Heart right ventricle (tissue), 16 donors: ENCODE data around the gene ASAP2. TPM values are rescaled to one million over a fixed set of nuclear protein-coding genes. Genes with fewer than 3 reads are reported as not detected.
A peak's percentile ranks its signal among the peaks of the same experiment; 100 is the strongest.

Experiments used
- ATAC-seq, 8 donors: fragments of 200-7000 bp; cut with Tn5 transposase; one replicate each; pipeline ENCODE4 v1.9.1; 2020; ENCODE audit warnings: mild to moderate bottlenecking in 8 of 8, moderate library complexity in 8 of 8, moderate number of reproducible peaks in 1 of 8
- DNase-seq, 2 donors: peaks; one replicate each; pipeline ENCODE4 v3.0.0-alpha.2; 2020
- H3K27ac ChIP-seq, 10 donors: fragments of 200-600 bp; sonication (generic) in 2 of 10; one replicate each; pipeline versions ENCODE4 v1.5.0 to v1.8.0; 2020 to 2022; ENCODE audit warnings: mild to moderate bottlenecking in 3 of 10
- H3K27me3 ChIP-seq, 7 donors: fragments of 200-600 bp; one replicate each; pipeline ENCODE4 v1.8.0; 2021 to 2022; ENCODE audit warnings: mild to moderate bottlenecking in 2 of 7
- H3K36me3 ChIP-seq, 9 donors: fragments of 200-600 bp; sonication (generic) in 1 of 9; one replicate each; pipeline versions ENCODE4 v1.5.0 to v1.8.0; 2020 to 2022; ENCODE audit warnings: mild to moderate bottlenecking in 2 of 9
- H3K4me1 ChIP-seq, 9 donors: fragments of 200-600 bp; sonication (generic) in 1 of 9; one replicate each; pipeline versions ENCODE4 v1.5.0 to v1.8.0; 2020 to 2022; ENCODE audit warnings: mild to moderate bottlenecking in 4 of 9
- H3K4me3 ChIP-seq, 10 donors: fragments of 200-600 bp; sonication (generic) in 2 of 10; one replicate each; pipeline versions ENCODE4 v1.5.0 to v1.8.0; 2020 to 2022; ENCODE audit warnings: mild to moderate bottlenecking in 7 of 10, moderate library complexity in 2 of 10
- H3K9me3 ChIP-seq, 11 donors: fragments of 200-600 bp in 10 of 11; sonication (generic) in 2 of 11; one replicate each; pipeline versions ENCODE4 v1.5.0 to v1.8.0; 2013 to 2022; ENCODE audit warnings: mild to moderate bottlenecking in 2 of 11, control low read depth in 1 of 11, moderate library complexity in 1 of 11
- WGBS, 2 donors: extraction: QIAGEN DNeasy Blood & Tissue Kit; methylation state at CpG; one replicate each; pipeline ENCODE4 v1.1.7; 2013; ENCODE audit warnings: inconsistent platforms in 1 of 2; 5-methylcytosine and 5-hydroxymethylcytosine counted together
- intact Hi-C, 10 donors: fragments of 100-400 bp; cut with DNase I; formaldehyde crosslinking; loops; one replicate each; pipeline versions ENCODE4 v1.11.1 to v1.14.2; 2022
- polyA plus RNA-seq, 2 donors: library from polyadenylated mRNA; stranded (reverse); fragments of 200-250 nt; gene quantifications; one replicate each; pipeline ENCODE4 v1.2.3, GENCODE V29; 2013
- total RNA-seq, 10 donors: library from RNA; stranded (reverse); fragmentation: NEBNext Ultra II Directional in 3 of 10; extraction: Animal tissue kit (Norgen Biotek cat#: 25700) in 3 of 10; gene quantifications; one replicate each; pipeline versions ENCODE4 v1.2.1 to v1.2.4, GENCODE V29; 2021 to 2023
- TF ChIP-seq, protein P1 (sequence below), 9 donors: fragments of 200-600 bp; sonication (generic) in 2 of 9; IDR thresholded peaks; one replicate each; pipeline versions ENCODE4 v1.5.0 to v1.8.0; 2021 to 2022; ENCODE audit warnings: antibody characterized with exemption in 9 of 9, mild to moderate bottlenecking in 5 of 9, moderate library complexity in 1 of 9
- donor health status: Arrhythmogenic right ventricular cardiomyopathy.
- donor health status: ischemic (EF 13 %, LVEDD 7.1; RV severe dilation, severe dysfunction).
- donor health status: healthy with polysubstance abuse.
- donor health status: DM: no; HTN: yes; CAD: no.
- donor health status: DM: no; HTN: no; CAD: no.
- donor health status: ischemic (EF 25% LVEDD 6.9; RV normal size, moderate dysfunction).
- donor health status: ischemic (EF 25% LVEDD 5.7; RV mildly dilated, moderate dysfunction).
- donor health status: healthy.
- donor health status: DM: yes; HTN: yes; CAD: no.
- donor health status: Ischemic cardiomyopathy.
- donor health status: ischemic (EF 35%, LVEDD 5.7; RV mildly dilated, moderate dysfunction).
- donor health status: nonischemic (EF 11% LVEDD 7.7; RV severe dilation, severe dysfunction).
- donor health status: DM: yes; HTN: yes; CAD: no.
- donor health status: PGD.
- donor health status: ischemic (EF 29% LVEDD 5.4; RV normal size, mild dysfunction).
- donor health status: nonischemic (EF 23%, LVEDD 6.1; RV moderate dilation, normal function).

Gene ASAP2
- total and polyA plus RNA-seq, 12 donors: 5.4 to 17.3 (median 11.8) TPM

DNA sequence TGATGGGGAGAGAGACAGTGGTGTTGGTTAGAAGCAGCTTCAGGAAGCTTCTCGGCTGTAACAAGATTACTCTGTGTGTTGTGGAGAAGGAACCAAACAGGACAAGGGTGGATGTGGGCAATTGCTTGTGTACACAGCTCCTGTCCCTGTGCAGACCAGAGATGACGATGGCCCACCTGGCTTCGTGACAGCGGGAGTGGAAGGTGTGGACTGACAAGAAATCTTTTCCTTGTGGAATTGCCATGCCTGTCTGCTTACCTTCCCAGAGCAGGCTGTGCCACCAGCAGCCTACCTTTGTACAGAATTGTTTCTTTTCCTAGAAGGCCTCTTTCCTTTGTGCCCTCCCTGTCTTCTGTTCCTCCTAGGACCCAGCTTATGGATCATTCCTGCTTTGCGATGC lies 122.9 kb downstream of the ASAP2 start:
- Histone ChIP-seq H3K4me1 (peaks cover 0 to 66% (median 35%) of the 10 kb centered on the region in 9 donors), H3K27ac (peak overlapping the region in 3 of 10 donors; percentile 27 to 41 (median 35)), H3K9me3 (no peaks in the 10 kb centered on the region), H3K36me3 (peaks cover 0 to 54% (median 0%) of the 10 kb centered on the region in 9 donors), H3K4me3 (no peak overlapping the region), H3K27me3 (no peaks in the 10 kb centered on the region)
- ATAC-seq: no peak
- no peak for DNase-seq
- TF ChIP-seq, protein P1, sequence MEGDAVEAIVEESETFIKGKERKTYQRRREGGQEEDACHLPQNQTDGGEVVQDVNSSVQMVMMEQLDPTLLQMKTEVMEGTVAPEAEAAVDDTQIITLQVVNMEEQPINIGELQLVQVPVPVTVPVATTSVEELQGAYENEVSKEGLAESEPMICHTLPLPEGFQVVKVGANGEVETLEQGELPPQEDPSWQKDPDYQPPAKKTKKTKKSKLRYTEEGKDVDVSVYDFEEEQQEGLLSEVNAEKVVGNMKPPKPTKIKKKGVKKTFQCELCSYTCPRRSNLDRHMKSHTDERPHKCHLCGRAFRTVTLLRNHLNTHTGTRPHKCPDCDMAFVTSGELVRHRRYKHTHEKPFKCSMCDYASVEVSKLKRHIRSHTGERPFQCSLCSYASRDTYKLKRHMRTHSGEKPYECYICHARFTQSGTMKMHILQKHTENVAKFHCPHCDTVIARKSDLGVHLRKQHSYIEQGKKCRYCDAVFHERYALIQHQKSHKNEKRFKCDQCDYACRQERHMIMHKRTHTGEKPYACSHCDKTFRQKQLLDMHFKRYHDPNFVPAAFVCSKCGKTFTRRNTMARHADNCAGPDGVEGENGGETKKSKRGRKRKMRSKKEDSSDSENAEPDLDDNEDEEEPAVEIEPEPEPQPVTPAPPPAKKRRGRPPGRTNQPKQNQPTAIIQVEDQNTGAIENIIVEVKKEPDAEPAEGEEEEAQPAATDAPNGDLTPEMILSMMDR (IDR thresholded peaks at IDR 0.05): no peak
- WGBS, 2 donors: 80 to 95% methylated on average over 5 of the region's 5 CpGs
- intact Hi-C loops: loop anchor here in 3 of 10 donors (5.0 to 10.0 kb wide), 3 partner anchors 65 to 132 kb away; no protein-coding TSS in a partner anchor

DNA sequence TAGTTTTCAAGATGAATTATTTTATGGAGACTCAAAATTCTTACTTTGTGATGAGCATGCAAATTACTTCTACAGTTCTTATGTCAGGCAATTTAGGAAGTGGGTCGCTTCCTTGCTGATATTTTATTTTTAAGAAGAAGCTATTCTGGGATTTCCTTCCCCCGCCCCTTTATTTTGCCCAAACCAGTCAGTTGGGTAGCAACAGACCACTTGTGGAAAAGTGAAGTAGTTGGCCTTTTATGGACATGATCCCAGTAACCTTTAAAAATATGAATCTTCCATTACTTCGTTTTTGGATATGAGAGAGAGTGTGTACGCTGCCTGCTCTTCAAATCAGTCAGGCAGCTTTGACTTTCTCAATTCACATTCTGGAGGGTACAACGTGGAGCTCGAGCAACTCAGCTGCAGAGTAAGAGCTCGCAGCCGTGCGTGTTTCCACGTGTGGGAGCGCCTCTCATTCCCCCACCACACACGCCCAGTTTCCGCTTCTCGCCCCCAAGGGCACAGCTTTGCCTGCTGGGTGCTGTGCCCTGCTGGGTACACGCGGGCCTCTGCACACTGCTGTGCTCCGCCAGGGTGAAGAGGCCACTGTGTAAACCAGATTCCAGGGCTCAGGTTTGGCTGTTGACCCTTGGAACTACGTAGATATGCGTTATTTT lies 124.1 kb downstream of the ASAP2 start:
- DNase-seq (no peak), ATAC-seq (peak in 5 of 8 donors; percentile 16 to 55 (median 29))
- H3K4me3 ChIP-seq: no peak overlapping the region
- H3K9me3 ChIP-seq: no peaks in the 10 kb centered on the region
- no peaks in the 10 kb centered on the region for H3K27me3 ChIP-seq
- peaks cover 0 to 66% (median 35%) of the 10 kb centered on the region in 9 donors for H3K4me1 ChIP-seq
- H3K27ac ChIP-seq: peak overlapping the region in 6 of 10 donors; percentile 18 to 49 (median 44)
- H3K36me3 ChIP-seq: peaks cover 0 to 57% (median 0%) of the 10 kb centered on the region in 9 donors
- intact Hi-C loops: loop anchor here in 5 of 10 donors (5.0 to 10.0 kb wide), 2 partner anchors 123 to 186 kb away; partner anchors contain the start of gene ASAP2 (in 5 of the 5)
- TF ChIP-seq, protein P1 (IDR thresholded peaks at IDR 0.05): no peak
- 69 to 70% methylated on average over 19 of the region's 19 CpGs for WGBS, 2 donors

DNA sequence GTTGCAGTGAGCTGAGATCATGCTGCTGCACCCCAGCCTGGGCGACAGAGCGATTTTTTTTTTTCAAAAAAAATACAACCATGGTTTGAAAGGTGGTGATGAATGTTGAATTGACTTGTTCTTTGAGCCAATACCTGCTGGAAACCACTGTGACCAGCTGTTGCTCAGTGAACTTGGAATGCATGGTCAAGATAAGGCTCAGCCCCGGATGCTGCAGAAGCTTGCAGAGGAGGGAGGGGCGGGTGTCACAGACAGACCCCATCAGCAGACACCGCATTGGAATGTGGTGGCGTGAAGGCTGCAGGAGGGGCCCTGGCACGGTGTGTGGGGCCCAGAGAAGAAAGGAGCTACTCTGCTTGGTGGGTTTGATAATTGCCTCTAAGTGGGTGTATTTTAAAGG lies 125.1 kb downstream of the ASAP2 start:
- no peak overlapping the region for H3K27ac ChIP-seq
- ATAC-seq (no peak), DNase-seq (no peak)
- peaks cover 0 to 70% (median 44%) of the 10 kb centered on the region in 9 donors for H3K4me1 ChIP-seq
- no peaks in the 10 kb centered on the region for H3K9me3 ChIP-seq
- TF ChIP-seq, protein P1 (IDR thresholded peaks at IDR 0.05): no peak
- no peak overlapping the region for H3K4me3 ChIP-seq
- 58 to 65% methylated on average over 7 of the region's 7 CpGs for WGBS, 2 donors
- no peaks in the 10 kb centered on the region for H3K27me3 ChIP-seq
- H3K36me3 ChIP-seq: peaks cover 0 to 66% (median 0%) of the 10 kb centered on the region in 9 donors
- intact Hi-C loops: loop anchor here in 8 of 10 donors (1.0 to 10.0 kb wide), 5 partner anchors 124 to 189 kb away; partner anchors contain the start of gene ASAP2 (in 7 of the 8)

DNA sequence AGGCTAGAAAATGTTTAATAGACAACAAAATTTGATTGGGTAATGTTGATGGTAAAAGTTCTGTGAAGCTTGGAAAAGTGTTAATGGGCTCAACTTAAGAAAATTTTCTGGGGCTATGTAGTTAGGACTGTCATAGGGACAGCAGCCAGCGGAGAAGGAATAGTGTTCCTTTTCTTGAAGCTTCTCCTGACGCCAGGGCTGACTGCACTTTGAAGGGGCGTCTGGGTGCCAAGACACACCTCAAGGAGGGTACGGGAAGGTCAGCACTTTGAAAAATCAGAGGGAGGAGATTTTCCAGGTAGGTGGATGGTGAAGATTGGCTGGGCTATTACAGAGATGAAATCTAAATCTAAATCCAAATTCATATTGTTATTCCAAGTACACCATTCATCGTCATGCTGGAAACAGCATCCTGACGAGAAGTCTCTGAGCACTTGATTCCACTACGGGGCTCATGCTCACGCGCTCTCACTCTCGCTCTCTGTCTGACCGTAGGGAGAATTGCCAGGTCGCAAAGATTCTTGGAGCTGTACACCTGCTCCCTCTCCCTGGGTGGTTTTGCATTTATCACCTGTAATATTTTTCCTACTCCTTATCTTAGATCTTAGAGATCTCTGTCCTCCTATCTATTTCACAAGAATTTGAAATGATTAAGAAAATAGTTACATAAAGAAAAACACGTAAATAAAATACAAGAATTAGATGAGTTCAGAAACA lies 125.7 kb downstream of the ASAP2 start:
- Histone ChIP-seq H3K4me3 (no peak overlapping the region), H3K9me3 (no peaks in the 10 kb centered on the region), H3K4me1 (peaks cover 0 to 70% (median 44%) of the 10 kb centered on the region in 9 donors), H3K36me3 (peaks cover 0 to 66% (median 0%) of the 10 kb centered on the region in 9 donors), H3K27me3 (no peaks in the 10 kb centered on the region), H3K27ac (peak overlapping the region in 1 of 10 donors; percentile 22)
- intact Hi-C loops: loop anchor here in 8 of 10 donors (1.0 to 10.0 kb wide), 5 partner anchors 125 to 190 kb away; partner anchors contain the start of gene ASAP2 (in 7 of the 8)
- DNase-seq: no peak
- 91 to 95% methylated on average over 13 of the region's 13 CpGs for WGBS, 2 donors
- TF ChIP-seq, protein P1 (IDR thresholded peaks at IDR 0.05): no peak
- ATAC-seq: no peak
